ENCODE data around the gene SPNS3. TPM values are rescaled to one million over a fixed set of nuclear protein-coding genes. Genes with fewer than 3 reads are reported as not detected.

SPNS3 gene
- total and polyA plus RNA-seq, 9 of the 15 experiments (the other 6 are each of a cell fraction or from before 2014, with no cell fraction given), result not detected

- Histone ChIP-seq H3K9me1 (ENCODE audit: control insufficient read depth, insufficient read depth, low read length) (no peaks in the 10 kb centered on the region), H3K4me3 (no peak overlapping the region), H3K27ac (ENCODE audit: extremely low read depth, low read depth, low read length) (no peak overlapping the region), H3K27me3 (ENCODE audit: control insufficient read depth in 2 of 2, insufficient read depth in 2 of 2, low read length in 2 of 2) (no peaks in the 10 kb centered on the region), H3K79me2 (ENCODE audit: control insufficient read depth, insufficient read depth, low read length) (no peaks in the 10 kb centered on the region), H4K20me1 (replicated peaks; ENCODE audit: control insufficient read depth, insufficient read depth, low read length) (no peaks in the 10 kb centered on the region), H3K4me2 (ENCODE audit: insufficient read depth, low read length) (no peak overlapping the region), H3K9me3 (replicated peaks; ENCODE audit: control insufficient read depth, insufficient read depth, low read depth, low read length) (no peaks in the 10 kb centered on the region), H2AFZ (ENCODE audit: low read depth, low read length) (no peak overlapping the region), H3K9ac (ENCODE audit: insufficient read depth in 1 of 2, low read depth in 2 of 2, low read length in 2 of 2) (no peak overlapping the region), H3K36me3 (ENCODE audit: control insufficient read depth, insufficient read depth, low read length) (no peaks in the 10 kb centered on the region), H3K4me1 (replicated peaks in 1 of 2; ENCODE audit: control insufficient read depth in 2 of 2, insufficient read depth in 2 of 2, low read length in 2 of 2) (no peaks in the 10 kb centered on the region; a peak in 1 of 5 replicates)
- intact Hi-C loops (cut with micrococcal nuclease), result no loop called here
- no peak for ATAC-seq
- no peak for DNase-seq (ENCODE audit: extremely low read depth in 1 of 4, low spot score in 3 of 4)
- BruUV-seq (replicated peaks), result no TSS peak
- ChIA-PET CTCF (ENCODE audit: low intra/inter-chr PET ratio) (no interaction called here), POLR2A (interaction anchor here (0.8 to 1.9 kb wide), 2 partner anchors 11 to 167 kb away, joined by 3 to 7 read pairs; no protein-coding TSS in a partner anchor)
- no peak for TF ChIP-seq PML (IDR thresholded peaks at IDR 0.05; ENCODE audit: low read length)
- no peak for TF ChIP-seq SIN3B (IDR thresholded peaks at IDR 0.05; ENCODE audit: low read depth)
- no peak for TF ChIP-seq TEAD4 (IDR thresholded peaks at IDR 0.05; ENCODE audit: low read length)
- no peak for TF ChIP-seq TEAD4 (CRISPR knock-in tag; IDR thresholded peaks at IDR 0.05; ENCODE audit: borderline replicate concordance)
- TF ChIP-seq TFAP4 (CRISPR knock-in tag; IDR thresholded peaks at IDR 0.05; ENCODE audit: borderline replicate concordance), result no peak
- no peak for TF ChIP-seq MCM2 (IDR thresholded peaks at IDR 0.05; ENCODE audit: low read depth)
- no peak for TF ChIP-seq RAD21 (CRISPR knock-in tag; conservative IDR thresholded peaks at IDR 0.05 in 1 of 2, IDR thresholded peaks at IDR 0.05 in 1 of 2)
- TF ChIP-seq SRSF9 (IDR thresholded peaks at IDR 0.05; ENCODE audit: borderline replicate concordance, low read depth, low read length), result no peak
- TF ChIP-seq ZNF175 (CRISPR knock-in tag; IDR thresholded peaks at IDR 0.05; ENCODE audit: low read depth), result no peak
- no peak for TF ChIP-seq RHOXF2B (CRISPR knock-in tag; conservative IDR thresholded peaks at IDR 0.05)
- TF ChIP-seq ZNF224 (CRISPR knock-in tag; IDR thresholded peaks at IDR 0.05), result no peak
- no peak for TF ChIP-seq BMI1 (IDR thresholded peaks at IDR 0.05; ENCODE audit: low read length)
- TF ChIP-seq LCOR (CRISPR knock-in tag; IDR thresholded peaks at IDR 0.05), result no peak
- no peak for TF ChIP-seq EP300 (IDR thresholded peaks at IDR 0.05; ENCODE audit: low read length)
- no peak for TF ChIP-seq ZNF197 (CRISPR knock-in tag; IDR thresholded peaks at IDR 0.05; ENCODE audit: low read depth)
- no peak for FAIRE-seq
- 34% methylated on average over 4 of the region's 5 CpGs for WGBS (ENCODE audit: insufficient coverage, low coverage, missing lambda C conversion rate)
- in situ Hi-C loops (cut with MboI), result no loop called here
Measured at GRCh38 chr17:4405699-4406098, 28.0 kb upstream of the SPNS3 start.

All from K562 (cell line).